ENCODE results near the gene SBF2. TPM values are rescaled to one million over a fixed set of nuclear protein-coding genes. Genes with fewer than 3 reads are reported as not detected.

The SBF2 gene
- total and polyA plus RNA-seq, 2 donors (not counting 3 experiments of a cell fraction or from before 2014, with no cell fraction given), result 15.4 to 42.4 TPM

- peak overlapping the region; percentile 72 for H3K9ac ChIP-seq (replicated peaks; ENCODE audit: extremely low read depth, insufficient read depth, low read length)
- dilution Hi-C loops (cut with MboI; ENCODE audit: extremely low pct_ligation_motif_present, low sequenced_read_pairs) (no loop called here), intact Hi-C loops (cut with micrococcal nuclease) (loop anchor here (1.0 to 5.0 kb wide), 7 partner anchors 99 to 734 kb away; partner anchors contain the start of gene WEE1)
- H3K36me3 ChIP-seq (ENCODE audit: control insufficient read depth in 2 of 2, extremely low read depth in 1 of 2, insufficient read depth in 2 of 2, low read length in 2 of 2), result no peaks in the 10 kb centered on the region
- peaks cover 20% of the 10 kb centered on the region for H3K79me2 ChIP-seq (ENCODE audit: control insufficient read depth, insufficient read depth, low read length)
- ChIA-PET CTCF (interaction anchor here (0.8 to 9.0 kb wide), 18 partner anchors 11 to 553 kb away, joined by 3 to 117 read pairs (median 8); no protein-coding TSS in a partner anchor), POLR2A (interaction anchor here (1.0 to 2.0 kb wide), 3 partner anchors 22 to 547 kb away, joined by 5 to 10 read pairs (median 6); no protein-coding TSS in a partner anchor)
- no TSS peak for BruUV-seq (replicated peaks)
- FAIRE-seq (no peak), DNase-seq (ENCODE audit: low read depth, low spot score) (no peak)
- H3K9me3 ChIP-seq (replicated peaks; ENCODE audit: control insufficient read depth, insufficient read depth, low read length), result no peaks in the 10 kb centered on the region
- H3K27ac ChIP-seq (ENCODE audit: insufficient read depth, low read depth, low read length), result peak overlapping the region; percentile 80
- no peaks in the 10 kb centered on the region for H3K27me3 ChIP-seq (ENCODE audit: control insufficient read depth in 2 of 2, insufficient read depth in 2 of 2, low read length in 2 of 2)
- peak overlapping the region; percentile 91 for H3K4me2 ChIP-seq (ENCODE audit: insufficient read depth, low read length)
- peak overlapping the region; percentile 91 to 95 (median 93) for H3K4me3 ChIP-seq (replicated peaks in 1 of 3; ENCODE audit: insufficient read depth in 1 of 3, low read depth in 1 of 3, low read length in 3 of 3)
- H2AFZ ChIP-seq (ENCODE audit: low read depth, low read length), result peak overlapping the region; percentile 33
- H3K4me1 ChIP-seq (ENCODE audit: control insufficient read depth, extremely low read depth, insufficient read depth, low read length), result peaks cover 47% of the 10 kb centered on the region
- H3K9me1 ChIP-seq (replicated peaks; ENCODE audit: control insufficient read depth, extremely low read depth, insufficient read depth, low read length), result no peaks in the 10 kb centered on the region
- H4K20me1 ChIP-seq (replicated peaks; ENCODE audit: control insufficient read depth, extremely low read depth, insufficient read depth, low read length), result no peaks in the 10 kb centered on the region
- no peak for TF ChIP-seq MAX (IDR thresholded peaks at IDR 0.05; ENCODE audit: insufficient read depth, insufficient read length)
- TF ChIP-seq CTCF (IDR thresholded peaks at IDR 0.05; ENCODE audit: extremely low read depth in 1 of 2, insufficient read depth in 1 of 2, low read depth in 1 of 2, low read length in 2 of 2), result no peak
- no peak for TF ChIP-seq POLR2A (IDR thresholded peaks at IDR 0.05; ENCODE audit: low read depth, low read length)
- TF ChIP-seq GATA2 (IDR thresholded peaks at IDR 0.05; ENCODE audit: insufficient read depth, insufficient read length, low read depth, low read length), result no peak
- TF ChIP-seq FOS (IDR thresholded peaks at IDR 0.05; ENCODE audit: borderline replicate concordance, insufficient read depth, low read length), result no peak
- no peak for TF ChIP-seq POLR2AphosphoS5 (IDR thresholded peaks at IDR 0.05; ENCODE audit: insufficient read depth, low read depth, low read length)
These were observed 13.0 kb upstream of the SBF2 start for GRCh38 chr11:10307022-10307399.
